ENCODE results near the gene ZNF429.

Gene ZNF429

GRCh38 chr19:21491146-21491545 is 14.3 kb upstream of the ZNF429 start:
- Histone ChIP-seq H3K27me3 (ENCODE audit: insufficient read depth, poor library complexity, severe bottlenecking) (no peaks in the 10 kb centered on the region), H3K4me3 (replicated peaks; ENCODE audit: insufficient read depth, low read length) (no peak overlapping the region), H3K27ac (replicated peaks) (no peak overlapping the region)
- DNase-seq (ENCODE audit: low read depth in 1 of 2, low spot score in 1 of 2) = no peak
- no peak for TF ChIP-seq POLR2AphosphoS5 (IDR thresholded peaks at IDR 0.05; ENCODE audit: low read depth)
- TF ChIP-seq, protein P1, sequence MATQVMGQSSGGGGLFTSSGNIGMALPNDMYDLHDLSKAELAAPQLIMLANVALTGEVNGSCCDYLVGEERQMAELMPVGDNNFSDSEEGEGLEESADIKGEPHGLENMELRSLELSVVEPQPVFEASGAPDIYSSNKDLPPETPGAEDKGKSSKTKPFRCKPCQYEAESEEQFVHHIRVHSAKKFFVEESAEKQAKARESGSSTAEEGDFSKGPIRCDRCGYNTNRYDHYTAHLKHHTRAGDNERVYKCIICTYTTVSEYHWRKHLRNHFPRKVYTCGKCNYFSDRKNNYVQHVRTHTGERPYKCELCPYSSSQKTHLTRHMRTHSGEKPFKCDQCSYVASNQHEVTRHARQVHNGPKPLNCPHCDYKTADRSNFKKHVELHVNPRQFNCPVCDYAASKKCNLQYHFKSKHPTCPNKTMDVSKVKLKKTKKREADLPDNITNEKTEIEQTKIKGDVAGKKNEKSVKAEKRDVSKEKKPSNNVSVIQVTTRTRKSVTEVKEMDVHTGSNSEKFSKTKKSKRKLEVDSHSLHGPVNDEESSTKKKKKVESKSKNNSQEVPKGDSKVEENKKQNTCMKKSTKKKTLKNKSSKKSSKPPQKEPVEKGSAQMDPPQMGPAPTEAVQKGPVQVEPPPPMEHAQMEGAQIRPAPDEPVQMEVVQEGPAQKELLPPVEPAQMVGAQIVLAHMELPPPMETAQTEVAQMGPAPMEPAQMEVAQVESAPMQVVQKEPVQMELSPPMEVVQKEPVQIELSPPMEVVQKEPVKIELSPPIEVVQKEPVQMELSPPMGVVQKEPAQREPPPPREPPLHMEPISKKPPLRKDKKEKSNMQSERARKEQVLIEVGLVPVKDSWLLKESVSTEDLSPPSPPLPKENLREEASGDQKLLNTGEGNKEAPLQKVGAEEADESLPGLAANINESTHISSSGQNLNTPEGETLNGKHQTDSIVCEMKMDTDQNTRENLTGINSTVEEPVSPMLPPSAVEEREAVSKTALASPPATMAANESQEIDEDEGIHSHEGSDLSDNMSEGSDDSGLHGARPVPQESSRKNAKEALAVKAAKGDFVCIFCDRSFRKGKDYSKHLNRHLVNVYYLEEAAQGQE (IDR thresholded peaks at IDR 0.05; ENCODE audit: insufficient replicate concordance, low read depth) = no peak

GRCh38 chr19:21492947-21493906 is 12.2 kb upstream of the ZNF429 start:
- DNase-seq (ENCODE audit: low read depth in 1 of 2, low spot score in 1 of 2) = peak in 1 of 2 experiments; percentile 44
- TF ChIP-seq GABPA (IDR thresholded peaks at IDR 0.05; ENCODE audit: low read depth) (no peak), SPI1 (IDR thresholded peaks at IDR 0.05; ENCODE audit: borderline replicate concordance, low read depth) (no peak), POLR2AphosphoS5 (IDR thresholded peaks at IDR 0.05; ENCODE audit: low read depth) (no peak)
- TF ChIP-seq, protein P1 (IDR thresholded peaks at IDR 0.05; ENCODE audit: insufficient replicate concordance, low read depth) = no peak
- TF ChIP-seq, protein P2, sequence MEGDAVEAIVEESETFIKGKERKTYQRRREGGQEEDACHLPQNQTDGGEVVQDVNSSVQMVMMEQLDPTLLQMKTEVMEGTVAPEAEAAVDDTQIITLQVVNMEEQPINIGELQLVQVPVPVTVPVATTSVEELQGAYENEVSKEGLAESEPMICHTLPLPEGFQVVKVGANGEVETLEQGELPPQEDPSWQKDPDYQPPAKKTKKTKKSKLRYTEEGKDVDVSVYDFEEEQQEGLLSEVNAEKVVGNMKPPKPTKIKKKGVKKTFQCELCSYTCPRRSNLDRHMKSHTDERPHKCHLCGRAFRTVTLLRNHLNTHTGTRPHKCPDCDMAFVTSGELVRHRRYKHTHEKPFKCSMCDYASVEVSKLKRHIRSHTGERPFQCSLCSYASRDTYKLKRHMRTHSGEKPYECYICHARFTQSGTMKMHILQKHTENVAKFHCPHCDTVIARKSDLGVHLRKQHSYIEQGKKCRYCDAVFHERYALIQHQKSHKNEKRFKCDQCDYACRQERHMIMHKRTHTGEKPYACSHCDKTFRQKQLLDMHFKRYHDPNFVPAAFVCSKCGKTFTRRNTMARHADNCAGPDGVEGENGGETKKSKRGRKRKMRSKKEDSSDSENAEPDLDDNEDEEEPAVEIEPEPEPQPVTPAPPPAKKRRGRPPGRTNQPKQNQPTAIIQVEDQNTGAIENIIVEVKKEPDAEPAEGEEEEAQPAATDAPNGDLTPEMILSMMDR (IDR thresholded peaks at IDR 0.05; ENCODE audit: insufficient read depth, low read length) = no peak
- Histone ChIP-seq H3K27ac (replicated peaks) (0 out of 2 replicates have a peak overlapping the region, but pooled peaks have one; percentile 19), H3K4me3 (replicated peaks; ENCODE audit: insufficient read depth, low read length) (no peak overlapping the region), H3K27me3 (ENCODE audit: insufficient read depth, poor library complexity, severe bottlenecking) (no peaks in the 10 kb centered on the region)

DNA sequence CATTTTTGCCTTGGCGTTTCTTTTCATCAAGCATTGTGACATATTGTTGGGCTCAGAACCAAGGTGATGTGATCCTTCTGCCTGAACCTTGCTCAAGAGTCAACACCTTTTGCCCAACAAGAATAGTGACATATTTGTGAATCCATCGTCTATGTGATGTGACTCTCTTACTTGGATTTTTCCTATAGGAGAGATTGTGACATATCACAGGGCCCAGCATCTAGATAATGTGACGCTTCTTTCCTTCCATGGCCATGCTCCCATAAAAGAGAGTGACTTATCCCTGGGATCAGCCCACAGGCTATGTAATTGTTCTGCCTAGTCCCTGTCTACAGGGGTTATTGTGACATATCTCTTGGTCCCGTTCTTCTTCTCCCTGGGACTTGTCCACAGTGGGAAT is 8.5 kb upstream of the ZNF429 start:
- Histone ChIP-seq H3K4me3 (replicated peaks; ENCODE audit: insufficient read depth, low read length) (no peak overlapping the region), H3K27ac (replicated peaks) (no peak overlapping the region), H3K27me3 (ENCODE audit: insufficient read depth, poor library complexity, severe bottlenecking) (no peaks in the 10 kb centered on the region)
- TF ChIP-seq SPI1 (IDR thresholded peaks at IDR 0.05; ENCODE audit: borderline replicate concordance, low read depth) = no peak
- TF ChIP-seq, protein P1 (IDR thresholded peaks at IDR 0.05; ENCODE audit: insufficient replicate concordance, low read depth) = no peak
- TF ChIP-seq, protein P2 (IDR thresholded peaks at IDR 0.05; ENCODE audit: insufficient read depth, low read length) = no peak
- no peak for DNase-seq (ENCODE audit: low read depth in 1 of 2, low spot score in 1 of 2)
